Neural progenitor cell (in vitro differentiated cells): ENCODE measurements around the gene LDLRAD4. TPM values are rescaled to one million over a fixed set of nuclear protein-coding genes. Genes with fewer than 3 reads are reported as not detected.

Source experiments
- DNase-seq: peaks from one replicate; pipeline ENCODE4 v3.0.0-alpha.2; 2016; ENCODE audit warnings: low spot score
- H2AFZ ChIP-seq: fragments of 200-600 bp; sonication (generic); replicated peaks from 2 replicates; pipeline ENCODE4 v1.6.1; 2016; ENCODE audit warnings: antibody characterized with exemption
- H3F3A ChIP-seq: fragments of 200-600 bp; sonication (generic); 2 replicates; pipeline ENCODE4 v1.6.1; 2016; ENCODE audit warnings: antibody characterized with exemption, low read depth
- H3K27ac ChIP-seq: fragments of 200-600 bp; sonication (generic); 2 replicates; pipeline ENCODE4 v1.5.1; 2016; ENCODE audit warnings: mild to moderate bottlenecking
- H3K27me3 ChIP-seq: fragments of 200-600 bp; sonication (generic); 2 replicates; pipeline ENCODE4 v1.6.1; 2016; ENCODE audit warnings: mild to moderate bottlenecking, moderate library complexity
- H3K36me3 ChIP-seq: fragments of 200-600 bp; sonication (generic); 2 replicates; pipeline ENCODE4 v1.5.1; 2016
- H3K4me1 ChIP-seq: fragments of 200-600 bp; sonication (generic); 2 replicates; pipeline ENCODE4 v1.6.1; 2016; ENCODE audit warnings: mixed run types
- H3K4me2 ChIP-seq: fragments of 200-600 bp; sonication (generic); 2 replicates; pipeline ENCODE4 v1.6.1; 2016
- H3K4me3 ChIP-seq: fragments of 200-600 bp; sonication (generic); 2 replicates; pipeline ENCODE4 v1.5.1; 2016
- H3K79me2 ChIP-seq: fragments of 200-600 bp; sonication (generic); 2 replicates; pipeline ENCODE4 v1.6.1; 2016; ENCODE audit warnings: low read depth
- H3K9ac ChIP-seq: fragments of 200-600 bp; sonication (generic); 2 replicates; pipeline ENCODE4 v1.6.1; 2016
- H3K9me3 ChIP-seq: fragments of 200-600 bp; sonication (generic); 2 replicates; pipeline ENCODE4 v1.5.1; 2016; ENCODE audit warnings: low read depth
- H4K20me1 ChIP-seq: fragments of 200-600 bp; sonication (generic); 2 replicates; pipeline ENCODE4 v1.6.1; 2016; ENCODE audit warnings: low read depth
- H3K27ac Mint-ChIP-seq: 3 replicates; pipeline ENCODE4 v1.8.0; 2021; ENCODE audit warnings: mixed read lengths
- H3K27me3 Mint-ChIP-seq: 2 replicates; pipeline ENCODE4 v1.8.0; 2022; ENCODE audit warnings: low read depth, mild to moderate bottlenecking, inconsistent platforms, moderate library complexity, mixed read lengths; ENCODE audit not compliant: insufficient read depth
- H3K36me3 Mint-ChIP-seq: 3 replicates; pipeline ENCODE4 v1.8.0; 2021; ENCODE audit warnings: mixed read lengths
- H3K4me1 Mint-ChIP-seq: 3 replicates; pipeline ENCODE4 v1.8.0; 2021; ENCODE audit warnings: mixed read lengths
- H3K4me3 Mint-ChIP-seq: 3 replicates; pipeline ENCODE4 v1.8.0; 2021; ENCODE audit warnings: mild to moderate bottlenecking, moderate library complexity, mixed read lengths
- H3K9me3 Mint-ChIP-seq: 3 replicates; pipeline ENCODE4 v1.8.0; 2020; ENCODE audit warnings: mixed read lengths
- EZH2 ChIP-seq: fragments of 200-600 bp; sonication (generic); IDR thresholded peaks from 2 replicates; pipeline ENCODE4 v1.6.1; 2017; ENCODE audit warnings: antibody characterized with exemption, mild to moderate bottlenecking, moderate library complexity
- EZH2phosphoT487 ChIP-seq: fragments of 200-600 bp; sonication (generic); IDR thresholded peaks from 2 replicates; pipeline ENCODE4 v1.6.1; 2017; ENCODE audit warnings: antibody characterized with exemption
- total RNA-seq: library from RNA; depleted of rRNA; stranded (reverse); fragments of >200 nt; gene quantifications from 2 replicates; pipeline ENCODE4 v1.2.3, GENCODE V29; 2015; ENCODE audit warnings: low replicate concordance
- TF ChIP-seq, protein P1 (sequence below): fragments of 200-600 bp; sonication (generic); IDR thresholded peaks from 2 replicates; pipeline ENCODE4 v1.5.1; 2017; ENCODE audit warnings: antibody characterized with exemption, mild to moderate bottlenecking

The LDLRAD4 gene
- total RNA-seq, 1 donor from 2014 or later: 0.65 TPM

GRCh38 chr18:13290856-13291271, 72.3 kb downstream of the LDLRAD4 start:
- Mint-ChIP-seq H3K27me3 (peaks cover 4% of the 10 kb centered on the region), H3K27ac (no peak overlapping the region), H3K36me3 (no peaks in the 10 kb centered on the region), H3K4me1 (peaks cover 31% of the 10 kb centered on the region), H3K4me3 (no peak overlapping the region), H3K9me3 (no peaks in the 10 kb centered on the region)
- TF ChIP-seq, protein P1, sequence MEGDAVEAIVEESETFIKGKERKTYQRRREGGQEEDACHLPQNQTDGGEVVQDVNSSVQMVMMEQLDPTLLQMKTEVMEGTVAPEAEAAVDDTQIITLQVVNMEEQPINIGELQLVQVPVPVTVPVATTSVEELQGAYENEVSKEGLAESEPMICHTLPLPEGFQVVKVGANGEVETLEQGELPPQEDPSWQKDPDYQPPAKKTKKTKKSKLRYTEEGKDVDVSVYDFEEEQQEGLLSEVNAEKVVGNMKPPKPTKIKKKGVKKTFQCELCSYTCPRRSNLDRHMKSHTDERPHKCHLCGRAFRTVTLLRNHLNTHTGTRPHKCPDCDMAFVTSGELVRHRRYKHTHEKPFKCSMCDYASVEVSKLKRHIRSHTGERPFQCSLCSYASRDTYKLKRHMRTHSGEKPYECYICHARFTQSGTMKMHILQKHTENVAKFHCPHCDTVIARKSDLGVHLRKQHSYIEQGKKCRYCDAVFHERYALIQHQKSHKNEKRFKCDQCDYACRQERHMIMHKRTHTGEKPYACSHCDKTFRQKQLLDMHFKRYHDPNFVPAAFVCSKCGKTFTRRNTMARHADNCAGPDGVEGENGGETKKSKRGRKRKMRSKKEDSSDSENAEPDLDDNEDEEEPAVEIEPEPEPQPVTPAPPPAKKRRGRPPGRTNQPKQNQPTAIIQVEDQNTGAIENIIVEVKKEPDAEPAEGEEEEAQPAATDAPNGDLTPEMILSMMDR: no peak
- TF ChIP-seq EZH2phosphoT487 (no peak), EZH2 (no peak)
- no peak overlapping the region for H3K4me3 ChIP-seq
- H3K27me3 ChIP-seq: no peaks in the 10 kb centered on the region
- no peak overlapping the region for H2AFZ ChIP-seq
- no peaks in the 10 kb centered on the region for H3K4me1 ChIP-seq
- DNase-seq: no peak
- H3K27ac ChIP-seq: no peak overlapping the region
- H3F3A ChIP-seq: no peaks in the 10 kb centered on the region
- H3K9ac ChIP-seq: no peak overlapping the region
- H3K36me3 ChIP-seq: no peaks in the 10 kb centered on the region
- no peaks in the 10 kb centered on the region for H3K9me3 ChIP-seq
- no peak overlapping the region for H3K4me2 ChIP-seq
- H4K20me1 ChIP-seq: no peaks in the 10 kb centered on the region
- H3K79me2 ChIP-seq: no peaks in the 10 kb centered on the region

DNA sequence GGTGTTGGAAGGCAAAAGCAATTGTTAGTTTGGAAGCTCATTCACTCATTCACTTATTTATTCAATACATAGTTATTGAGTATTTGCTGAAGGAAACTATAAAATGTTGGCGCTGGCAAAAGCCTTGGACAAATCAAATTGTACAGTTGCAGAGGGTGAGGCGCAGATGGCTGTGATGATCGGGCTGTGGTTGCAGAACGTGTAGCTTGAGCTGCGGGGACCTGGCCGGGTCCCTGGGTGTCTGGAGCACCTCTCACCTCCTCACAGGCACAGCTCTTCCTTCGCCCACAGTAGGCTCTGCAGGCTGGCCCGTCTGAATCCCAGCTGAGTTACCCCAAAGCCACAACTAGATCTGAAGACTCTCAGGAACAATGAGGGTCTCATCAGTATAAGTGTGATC, 72.7 kb downstream of the LDLRAD4 start:
- Histone ChIP-seq H3K4me3 (no peak overlapping the region), H4K20me1 (no peaks in the 10 kb centered on the region), H3K4me2 (no peak overlapping the region), H3F3A (no peaks in the 10 kb centered on the region), H3K27ac (no peak overlapping the region), H3K9me3 (no peaks in the 10 kb centered on the region), H3K27me3 (no peaks in the 10 kb centered on the region), H3K36me3 (no peaks in the 10 kb centered on the region), H3K79me2 (no peaks in the 10 kb centered on the region), H2AFZ (no peak overlapping the region), H3K4me1 (no peaks in the 10 kb centered on the region), H3K9ac (no peak overlapping the region)
- Mint-ChIP-seq H3K27ac (no peak overlapping the region), H3K9me3 (no peaks in the 10 kb centered on the region), H3K4me3 (no peak overlapping the region), H3K4me1 (peaks cover 31% of the 10 kb centered on the region), H3K27me3 (peaks cover 4% of the 10 kb centered on the region), H3K36me3 (no peaks in the 10 kb centered on the region)
- TF ChIP-seq, protein P1: no peak
- TF ChIP-seq EZH2: no peak
- no peak for TF ChIP-seq EZH2phosphoT487
- no peak for DNase-seq

DNA sequence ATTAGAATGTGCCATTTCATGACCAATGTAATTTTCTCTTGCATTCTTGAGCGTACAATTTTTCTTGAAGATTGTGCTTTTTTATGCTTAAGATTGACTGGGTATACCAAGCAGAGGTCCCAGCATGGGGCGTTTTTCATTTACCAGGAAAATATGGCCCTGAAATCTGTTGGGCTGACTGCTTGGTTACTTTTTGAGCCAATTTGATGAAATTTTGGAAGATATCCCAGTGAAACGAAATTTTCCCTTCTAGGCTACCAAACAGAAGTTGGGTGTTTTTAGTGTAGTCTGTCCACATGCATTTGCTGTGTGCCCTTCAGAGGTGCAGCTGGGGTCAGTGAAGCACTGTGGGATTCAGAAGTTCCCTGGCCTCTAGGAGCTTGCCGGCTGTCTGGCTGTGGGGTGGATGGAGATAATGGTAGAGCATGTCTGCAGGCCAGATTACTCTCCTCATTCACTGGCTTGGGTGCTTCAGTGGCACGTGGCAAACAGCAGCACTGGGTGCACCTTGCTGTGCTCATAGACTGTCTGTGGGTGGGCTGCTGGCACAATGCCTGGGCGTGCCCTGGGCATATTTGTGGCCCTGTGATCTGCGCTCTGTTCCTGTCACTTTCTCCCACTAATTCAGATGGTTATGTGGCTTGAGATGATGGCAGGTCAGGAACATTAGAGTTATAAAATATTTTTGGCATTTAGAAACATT, 73.3 kb downstream of the LDLRAD4 start:
- Histone ChIP-seq H3K79me2 (no peaks in the 10 kb centered on the region), H2AFZ (no peak overlapping the region), H3K36me3 (no peaks in the 10 kb centered on the region), H3K27me3 (no peaks in the 10 kb centered on the region), H3F3A (no peaks in the 10 kb centered on the region), H3K9ac (no peak overlapping the region), H3K4me3 (no peak overlapping the region), H3K27ac (no peak overlapping the region), H3K4me2 (no peak overlapping the region), H3K9me3 (no peaks in the 10 kb centered on the region), H3K4me1 (no peaks in the 10 kb centered on the region), H4K20me1 (no peaks in the 10 kb centered on the region)
- TF ChIP-seq EZH2phosphoT487: no peak
- TF ChIP-seq EZH2: no peak
- TF ChIP-seq, protein P1: no peak
- H3K4me1 Mint-ChIP-seq: peaks cover 28% of the 10 kb centered on the region
- H3K27ac Mint-ChIP-seq: no peak overlapping the region
- H3K27me3 Mint-ChIP-seq: peaks cover 3% of the 10 kb centered on the region
- no peak for DNase-seq
- no peaks in the 10 kb centered on the region for H3K36me3 Mint-ChIP-seq
- no peaks in the 10 kb centered on the region for H3K9me3 Mint-ChIP-seq
- no peak overlapping the region for H3K4me3 Mint-ChIP-seq
